HG02610 (cell line): ENCODE results near the gene CCL23.

Experiments used
- ATAC-seq: cut with Tn5 transposase; IDR thresholded peaks from one replicate; pipeline ENCODE4 v1.9.1; 2021; ENCODE audit warnings: mild to moderate bottlenecking, moderate library complexity; ENCODE audit not compliant: unreplicated experiment

Gene CCL23

DNA sequence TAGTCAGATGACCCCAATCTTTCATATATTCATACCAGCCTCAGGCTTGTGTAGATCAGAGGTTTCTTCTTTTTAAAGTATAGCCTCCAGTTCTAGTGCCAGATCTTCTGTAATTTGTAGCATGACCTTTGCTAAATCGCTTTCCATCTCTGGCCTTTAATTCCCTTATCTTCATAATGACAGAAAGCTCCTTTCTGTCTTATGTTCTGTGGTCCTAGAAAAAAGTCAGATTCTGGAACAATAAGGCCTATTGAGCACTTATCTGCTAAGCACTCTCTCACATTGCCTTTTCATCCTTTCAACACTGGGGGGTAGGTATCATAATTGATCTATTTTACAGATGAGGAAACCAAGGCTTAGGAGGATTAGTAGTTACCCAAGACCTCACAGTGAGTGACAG is 45.7 kb downstream of the CCL23 start:
- ATAC-seq: no peak

DNA sequence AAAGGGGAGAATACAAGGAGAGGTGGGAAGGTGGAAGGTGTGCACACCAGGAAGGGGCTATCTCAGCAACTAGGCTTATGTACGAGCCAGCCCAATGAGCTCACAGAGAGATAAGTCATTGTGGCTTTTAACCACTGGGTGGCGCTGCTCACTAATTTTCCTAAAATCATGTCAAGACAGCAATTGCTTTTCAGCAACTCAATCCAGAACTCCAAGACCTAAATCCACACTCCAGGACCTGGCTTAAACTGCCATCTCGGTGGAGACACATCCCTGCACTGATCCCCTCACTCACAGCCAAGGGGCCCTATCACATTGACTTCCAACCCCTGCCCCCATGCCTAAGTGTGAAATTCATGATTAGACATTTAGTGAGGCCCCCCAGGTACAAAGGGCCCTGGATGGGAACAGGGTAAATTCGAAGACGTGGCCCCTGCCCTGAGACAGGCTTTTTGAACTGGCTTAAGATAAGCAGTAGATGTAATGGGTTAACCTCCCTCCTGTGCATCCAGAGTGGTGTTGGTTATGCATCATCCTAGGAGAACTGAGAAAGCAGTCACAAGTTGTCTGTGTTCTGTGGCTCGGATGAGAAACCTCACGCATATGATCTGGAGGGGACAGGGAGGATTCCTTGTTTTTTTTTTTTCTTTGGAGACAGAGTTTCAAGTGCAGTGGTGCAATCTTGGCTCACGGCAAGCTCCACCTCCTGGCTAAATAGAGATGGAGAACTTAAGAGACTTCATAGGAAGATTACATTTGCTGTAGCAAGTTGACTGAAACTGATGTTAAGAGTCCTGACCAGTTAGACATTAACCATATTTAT is 48.0 kb downstream of the CCL23 start:
- no peak for ATAC-seq

DNA sequence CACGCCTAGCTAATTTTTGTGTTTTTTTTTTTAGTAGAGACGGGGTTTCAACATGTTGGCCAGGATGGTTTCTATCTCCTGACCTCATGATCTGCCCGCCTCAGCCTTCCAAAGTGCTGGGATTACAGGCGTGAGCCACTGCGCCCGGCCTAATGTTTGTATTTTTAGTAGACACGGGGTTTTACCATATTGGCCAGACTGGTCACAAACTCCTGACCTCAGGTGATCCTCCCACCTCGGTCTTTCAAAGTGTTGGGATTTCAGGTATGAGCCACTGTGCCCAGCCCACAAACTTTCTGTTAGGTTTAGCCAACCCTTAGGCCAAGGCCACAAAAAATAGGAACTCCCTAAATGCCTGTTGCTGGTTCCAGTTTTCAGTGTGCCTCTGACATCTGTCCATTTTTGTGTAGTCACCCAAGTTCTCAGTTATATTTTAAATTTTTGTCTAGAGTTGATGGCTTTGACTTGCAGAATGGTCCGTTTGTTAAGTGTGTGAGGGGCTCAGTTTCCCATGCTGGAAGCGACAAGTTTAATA is 49.2 kb downstream of the CCL23 start:
- ATAC-seq: no peak

DNA sequence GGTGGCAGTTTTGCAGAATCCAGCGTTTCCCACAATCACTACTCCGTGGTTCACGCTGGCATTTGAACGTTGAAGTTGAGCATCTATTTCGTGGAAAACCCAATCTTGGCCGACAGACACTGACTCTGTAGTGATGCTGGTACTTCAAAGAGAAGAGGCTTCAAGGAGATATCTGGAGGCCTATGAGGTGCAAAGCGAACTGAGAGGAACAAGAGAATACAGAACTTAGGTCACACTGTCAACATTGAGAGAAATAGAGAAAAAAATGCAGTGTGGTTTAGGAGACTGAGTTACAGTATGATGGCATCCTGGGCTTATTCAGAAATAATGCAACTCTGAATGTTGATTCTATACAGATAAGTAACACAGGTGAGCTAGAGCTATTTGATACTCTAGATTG is 52.5 kb downstream of the CCL23 start:
- no peak for ATAC-seq

DNA sequence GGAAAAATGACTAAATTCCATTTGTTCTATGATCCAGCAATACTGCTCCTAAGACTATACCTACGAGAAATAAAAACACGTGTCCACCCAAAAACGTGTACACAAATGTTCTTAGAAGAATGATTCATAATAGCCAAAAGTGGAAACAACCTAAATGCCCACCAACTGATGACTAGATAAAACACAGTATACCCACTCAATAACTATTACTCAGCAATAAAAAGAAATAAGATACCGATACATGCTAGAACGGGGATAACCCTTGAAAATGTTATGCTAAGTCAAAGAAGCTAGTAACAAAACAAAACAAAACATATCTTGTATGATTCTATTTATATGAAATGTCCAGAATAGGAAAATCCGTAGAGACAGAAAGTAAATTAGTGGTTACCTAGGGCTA is 54.1 kb downstream of the CCL23 start:
- no peak for ATAC-seq
